Mononuclear cell (primary cell): ENCODE measurements around the gene TXNDC12. TPM values are rescaled to one million over a fixed set of nuclear protein-coding genes. Genes with fewer than 3 reads are reported as not detected.
"Not testable (repeated sequence)": the region's sequence is repeated elsewhere in the genome, so short reads cannot be mapped to it uniquely, and the experiment has no call there.

Experiments used
- H3K27me3 ChIP-seq: 2 replicates; pipeline ENCODE4 v1.6.0; 2011; ENCODE audit warnings: low read length, control low read depth; ENCODE audit not compliant: insufficient read depth
- H3K4me1 ChIP-seq: 2 replicates; pipeline ENCODE4 v1.5.1; 2011; ENCODE audit warnings: mild to moderate bottlenecking, low read length, control low read depth; ENCODE audit not compliant: insufficient read depth
- H3K4me3 ChIP-seq: 2 replicates; pipeline ENCODE4 v1.5.1; 2011; ENCODE audit warnings: mild to moderate bottlenecking, low read length, moderate library complexity
- H3K9me3 ChIP-seq: 2 replicates; pipeline ENCODE4 v1.5.1; 2011; ENCODE audit warnings: low read depth, mild to moderate bottlenecking, control low read depth, low read length
- total RNA-seq: library from RNA; depleted of rRNA; stranded (reverse); fragments of >200 nt; gene quantifications from one replicate; pipeline ENCODE4 v1.2.3, GENCODE V29; 2012

The TXNDC12 gene
- total RNA-seq: 24.7 TPM

DNA sequence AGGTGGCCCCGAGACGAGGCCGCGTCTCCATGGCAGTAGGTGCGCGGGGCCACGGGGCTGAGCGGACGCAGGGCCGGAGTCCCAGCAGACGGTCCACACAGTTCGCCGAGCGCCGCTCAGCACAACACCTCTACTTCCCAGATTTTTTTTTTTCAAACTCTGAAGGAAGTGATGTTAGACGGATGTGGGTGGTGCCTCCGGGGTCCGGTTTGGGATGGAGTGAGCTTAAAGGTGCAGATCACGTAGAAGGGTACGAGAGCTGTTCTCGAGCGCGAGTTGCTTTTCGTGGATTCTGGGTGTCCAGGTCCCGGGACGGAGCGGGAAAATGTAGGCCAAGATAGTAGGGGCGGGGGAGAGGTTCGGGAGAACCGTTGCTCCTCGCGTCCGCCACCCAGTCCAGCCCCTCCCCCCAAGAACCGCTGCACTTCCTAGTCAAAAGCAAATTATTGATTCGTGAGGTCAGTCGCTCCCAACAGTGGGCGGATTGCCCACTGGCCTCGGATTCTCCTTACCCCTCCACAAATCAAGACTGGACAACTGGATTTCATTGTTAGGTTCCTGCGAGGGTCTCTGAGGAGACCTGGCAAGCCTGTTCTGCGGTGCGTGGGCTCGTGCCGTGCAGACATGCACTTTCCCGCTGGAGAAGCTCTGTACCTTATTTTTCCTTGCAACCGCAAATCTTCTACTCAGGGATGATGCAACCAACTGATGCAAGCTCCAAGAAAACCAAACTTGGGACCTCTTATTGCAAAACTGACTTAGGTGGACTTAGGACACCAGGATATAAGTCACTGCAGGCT, at the start of gene TXNDC12:
Gene TXNDC12, minus strand, starts transcription at position 126 of the 800 bp plus-strand sequence. Its CDS starts 95 bp downstream, at position 31.
- Histone ChIP-seq H3K27me3 (no peaks in the 10 kb centered on the region), H3K4me3 (peak within 1 kb of the TSS; percentile 92), H3K9me3 (no peaks in the 10 kb centered on the region), H3K4me1 (peaks cover 29% of the 10 kb centered on the region)

DNA sequence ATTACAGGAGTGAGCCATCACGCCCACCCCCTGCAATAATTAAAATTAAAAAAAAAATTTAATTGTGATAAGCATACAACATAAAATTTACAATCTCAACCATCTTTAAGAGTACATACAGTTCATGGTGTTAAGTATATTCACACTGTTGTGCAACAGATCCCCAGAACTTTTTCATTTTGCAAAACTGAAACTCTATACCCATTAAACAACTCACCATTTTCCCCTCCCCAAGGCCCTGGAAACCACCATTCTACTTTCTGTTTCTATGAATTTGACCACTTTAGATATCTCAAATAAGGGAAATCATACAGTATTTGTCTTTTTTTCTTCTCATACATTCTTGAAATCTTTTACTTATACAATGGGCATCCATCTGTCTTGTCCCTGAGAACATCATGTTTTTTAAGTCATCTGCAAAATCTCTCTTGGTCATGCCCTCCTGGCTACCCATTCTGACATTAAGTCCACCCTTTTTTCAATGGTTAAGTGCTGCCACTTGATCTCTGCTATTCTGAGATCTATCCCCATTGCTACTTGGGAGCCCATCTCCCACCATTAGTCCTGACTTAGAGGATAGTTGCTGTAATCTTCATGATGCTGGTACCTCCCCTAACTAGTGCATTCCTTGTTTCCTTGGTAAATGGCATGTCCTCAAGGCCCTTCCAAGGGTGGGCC, 47.5 kb upstream of the TXNDC12 start:
- no peak overlapping the region for H3K4me3 ChIP-seq
- no peaks in the 10 kb centered on the region for H3K27me3 ChIP-seq
- H3K9me3 ChIP-seq: no peaks in the 10 kb centered on the region
- H3K4me1 ChIP-seq: no peaks in the 10 kb centered on the region

DNA sequence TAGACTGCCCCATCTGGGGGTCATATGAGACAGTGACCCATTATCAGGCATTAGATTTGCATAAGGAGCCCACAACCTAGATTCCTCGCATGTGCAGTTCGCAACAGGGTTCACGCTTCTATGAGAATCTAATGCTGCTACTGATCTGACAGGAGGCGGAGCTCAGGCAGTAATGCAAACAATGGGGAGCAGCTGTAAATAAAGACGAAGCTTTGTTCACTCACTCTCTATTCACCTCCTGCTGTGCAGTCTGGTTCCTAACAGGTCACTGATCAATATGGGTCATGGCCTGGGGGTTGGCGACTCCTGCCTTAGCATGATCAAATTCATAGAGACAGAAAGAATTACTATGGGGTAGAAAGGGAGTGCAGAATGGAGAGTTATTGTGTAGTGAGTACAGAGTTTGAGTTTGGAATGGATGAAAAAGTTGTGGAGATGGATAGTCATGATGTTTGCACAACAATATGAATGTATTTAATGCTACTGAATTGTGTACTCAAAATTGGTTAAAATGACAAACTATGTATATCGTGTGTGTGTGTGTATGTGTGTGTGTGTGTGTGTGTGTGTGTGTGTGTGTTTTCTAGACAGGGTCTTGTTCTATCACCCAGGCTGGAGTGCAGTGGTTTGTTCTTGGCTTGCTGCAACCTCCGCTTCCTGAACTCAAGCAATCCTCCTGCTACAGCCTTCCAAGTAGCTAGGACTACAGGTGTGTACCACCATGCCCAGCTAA, 43.3 kb upstream of the TXNDC12 start:
- H3K4me1 ChIP-seq: peaks cover 5% of the 10 kb centered on the region
- no peak overlapping the region for H3K4me3 ChIP-seq
- no peaks in the 10 kb centered on the region for H3K27me3 ChIP-seq
- no peaks in the 10 kb centered on the region for H3K9me3 ChIP-seq

DNA sequence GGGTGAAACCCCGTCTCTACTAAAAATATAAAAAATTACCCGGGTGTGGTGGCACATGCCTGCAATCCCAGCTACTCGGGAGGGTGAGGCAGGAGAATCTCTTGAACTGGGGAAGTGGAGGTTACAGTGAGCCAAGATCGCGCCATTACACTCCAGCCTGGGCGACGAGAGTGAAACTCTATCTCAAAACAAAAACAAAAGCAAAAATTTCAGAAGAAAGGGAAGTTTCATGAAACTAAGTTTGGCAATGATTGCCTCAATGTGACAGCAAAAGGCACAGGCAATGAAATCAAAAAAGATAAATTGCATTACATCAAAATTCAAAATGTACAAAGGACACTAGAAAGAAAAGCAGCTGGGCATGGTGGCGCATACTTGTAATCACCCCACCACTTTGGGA, 41.2 kb upstream of the TXNDC12 start:
- H3K4me1 ChIP-seq: peaks cover 5% of the 10 kb centered on the region
- no peaks in the 10 kb centered on the region for H3K27me3 ChIP-seq
- H3K4me3 ChIP-seq: no peak overlapping the region
- H3K9me3 ChIP-seq: no peaks in the 10 kb centered on the region

DNA sequence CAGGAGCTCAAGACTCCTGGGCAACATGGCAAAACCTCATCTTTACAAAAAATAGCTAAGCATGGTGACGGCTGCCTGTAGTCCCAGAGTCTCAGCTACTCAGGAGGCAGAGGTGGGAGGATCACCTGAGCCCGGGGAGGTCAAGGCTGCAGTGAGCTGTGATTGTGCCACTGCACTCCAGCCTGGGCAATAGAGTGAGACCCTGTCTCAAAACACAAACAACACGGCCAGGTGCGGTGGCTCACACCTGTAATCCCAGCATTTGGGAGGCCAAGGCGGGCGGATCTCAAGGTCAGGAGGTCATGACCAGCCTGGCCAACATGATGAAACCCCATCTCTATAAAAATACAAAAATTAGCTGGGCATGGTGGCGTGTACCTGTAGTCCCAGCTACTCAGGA, 39.3 kb upstream of the TXNDC12 start:
- not testable (repeated sequence) for H3K4me3 ChIP-seq, H3K4me1 ChIP-seq, H3K9me3 ChIP-seq, H3K27me3 ChIP-seq

DNA sequence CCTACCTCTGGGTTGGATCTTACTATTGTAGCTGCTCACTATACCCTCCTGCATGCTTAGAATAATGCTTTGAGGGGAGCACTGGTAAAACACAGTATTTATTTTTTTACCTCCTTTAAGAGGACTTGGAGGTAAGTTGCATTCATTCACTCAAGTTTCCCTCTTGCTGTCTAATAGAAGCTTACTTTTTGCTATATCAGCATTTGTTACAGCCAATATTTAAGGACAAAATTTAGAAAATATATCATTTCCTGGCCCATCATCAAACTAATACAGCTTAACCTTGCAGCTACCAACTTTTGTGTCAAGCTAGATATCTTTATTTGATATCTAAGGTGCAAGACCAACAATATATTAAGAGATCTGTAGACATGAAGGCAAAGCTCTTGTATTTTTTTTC, 32.9 kb upstream of the TXNDC12 start:
- H3K4me3 ChIP-seq, H3K27me3 ChIP-seq, H3K9me3 ChIP-seq, H3K4me1 ChIP-seq: not testable (repeated sequence)

DNA sequence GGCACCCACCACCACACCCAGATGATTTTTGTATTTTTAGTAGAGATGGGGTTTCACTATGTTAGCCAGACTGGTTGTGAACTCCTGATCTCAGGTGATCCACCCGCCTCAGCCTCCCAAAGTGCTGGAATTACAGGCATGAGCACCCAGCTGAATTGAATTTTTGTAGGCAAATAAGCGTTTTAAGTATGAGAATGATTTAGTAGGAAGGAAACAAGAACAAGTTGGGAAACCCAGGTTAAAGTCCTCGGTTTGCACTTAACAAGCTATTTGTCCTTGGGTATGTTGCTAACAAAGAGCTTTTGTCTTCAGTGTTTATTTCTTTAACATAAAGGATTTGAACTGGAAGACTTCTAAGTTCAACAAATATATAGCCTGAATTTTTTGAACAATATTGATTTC, 25.0 kb upstream of the TXNDC12 start:
- Histone ChIP-seq H3K27me3 (no peaks in the 10 kb centered on the region), H3K9me3 (no peaks in the 10 kb centered on the region)

DNA sequence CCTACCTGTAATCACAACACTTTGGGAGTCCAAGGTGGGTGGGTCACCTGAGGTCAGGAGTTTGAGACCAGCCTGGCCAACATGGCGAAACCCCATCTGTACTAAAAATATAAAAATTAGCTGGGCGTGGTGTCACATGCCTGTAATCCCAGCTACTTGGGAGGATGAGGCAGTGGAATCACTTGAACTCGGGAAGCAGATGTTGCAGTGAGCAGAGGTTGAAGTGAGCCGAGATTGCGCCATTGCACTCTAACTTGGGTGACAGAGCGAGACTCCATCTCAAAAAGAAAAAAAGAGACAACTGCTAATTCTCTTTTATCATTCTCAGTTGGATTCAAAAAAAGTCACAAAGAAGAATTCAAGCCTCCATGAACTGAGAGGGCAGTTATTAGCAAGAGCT, 22.3 kb upstream of the TXNDC12 start:
- H3K27me3 ChIP-seq, H3K4me3 ChIP-seq, H3K9me3 ChIP-seq, H3K4me1 ChIP-seq: not testable (repeated sequence)

More for the DNA sequence above, 25.0 kb upstream of the TXNDC12 start:
- Histone ChIP-seq H3K4me3 (no peak overlapping the region), H3K4me1 (no peaks in the 10 kb centered on the region)

DNA sequence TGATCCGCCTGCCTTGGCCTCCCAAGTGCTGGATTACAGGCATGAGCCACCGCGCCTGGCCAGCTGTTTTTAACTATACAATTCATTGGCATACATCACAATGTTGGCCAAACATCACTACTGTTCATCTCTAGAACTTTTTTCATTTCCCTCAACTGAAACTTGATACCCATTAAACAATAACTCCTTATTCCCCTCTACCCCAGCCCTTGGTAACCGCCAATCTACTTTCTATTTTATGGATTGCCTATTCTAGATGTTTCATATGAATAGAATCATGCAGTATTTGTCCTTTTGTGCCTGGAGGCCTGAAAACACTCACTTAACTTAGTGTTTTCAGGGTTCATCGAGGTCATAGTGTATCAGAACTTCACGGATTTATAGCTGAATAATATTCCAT, 17.3 kb upstream of the TXNDC12 start:
- H3K4me3 ChIP-seq: no peak overlapping the region
- no peaks in the 10 kb centered on the region for H3K9me3 ChIP-seq
- H3K27me3 ChIP-seq: no peaks in the 10 kb centered on the region
- H3K4me1 ChIP-seq: no peaks in the 10 kb centered on the region

DNA sequence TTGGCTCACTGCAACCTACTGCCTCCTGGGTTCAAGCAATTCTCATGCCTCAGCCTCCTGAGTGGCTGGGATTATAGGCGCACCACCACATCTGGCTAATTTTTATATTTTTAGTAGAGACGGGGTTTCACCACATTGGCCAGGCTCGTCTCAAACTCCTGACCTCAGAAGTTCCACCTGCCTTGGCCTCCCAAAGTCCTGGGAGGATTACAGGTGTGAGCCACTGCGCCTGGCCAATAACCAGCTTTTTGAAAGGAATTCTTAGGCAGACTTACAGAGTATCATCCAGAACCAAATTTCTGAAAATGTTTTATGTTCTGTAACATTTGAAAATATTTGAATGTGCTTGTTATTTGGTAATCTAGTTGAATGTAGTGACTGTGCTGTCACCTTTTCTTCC, 15.7 kb upstream of the TXNDC12 start:
- H3K9me3 ChIP-seq: no peaks in the 10 kb centered on the region
- H3K4me3 ChIP-seq: no peak overlapping the region
- H3K4me1 ChIP-seq: no peaks in the 10 kb centered on the region
- no peaks in the 10 kb centered on the region for H3K27me3 ChIP-seq

DNA sequence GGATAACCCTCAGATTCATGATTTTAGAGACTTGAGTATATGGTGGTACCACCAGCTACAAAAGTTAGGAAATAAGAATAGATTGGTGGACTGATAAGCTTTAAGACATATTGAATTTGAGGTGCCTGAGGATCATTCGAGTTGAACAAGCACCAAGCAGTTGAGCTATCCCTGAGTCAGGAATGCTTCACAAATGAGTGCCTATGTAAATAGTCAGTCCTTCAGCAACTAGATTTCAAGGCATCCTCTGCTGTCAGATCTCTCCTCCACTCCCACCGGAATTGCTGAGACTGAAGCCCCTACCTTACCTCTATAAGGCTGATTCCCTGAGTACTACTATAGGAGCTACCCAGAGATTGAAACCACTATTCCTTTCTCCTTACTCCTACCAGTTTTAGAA, 8.2 kb upstream of the TXNDC12 start:
- no peak overlapping the region for H3K4me3 ChIP-seq
- no peaks in the 10 kb centered on the region for H3K9me3 ChIP-seq
- no peaks in the 10 kb centered on the region for H3K4me1 ChIP-seq
- no peaks in the 10 kb centered on the region for H3K27me3 ChIP-seq

DNA sequence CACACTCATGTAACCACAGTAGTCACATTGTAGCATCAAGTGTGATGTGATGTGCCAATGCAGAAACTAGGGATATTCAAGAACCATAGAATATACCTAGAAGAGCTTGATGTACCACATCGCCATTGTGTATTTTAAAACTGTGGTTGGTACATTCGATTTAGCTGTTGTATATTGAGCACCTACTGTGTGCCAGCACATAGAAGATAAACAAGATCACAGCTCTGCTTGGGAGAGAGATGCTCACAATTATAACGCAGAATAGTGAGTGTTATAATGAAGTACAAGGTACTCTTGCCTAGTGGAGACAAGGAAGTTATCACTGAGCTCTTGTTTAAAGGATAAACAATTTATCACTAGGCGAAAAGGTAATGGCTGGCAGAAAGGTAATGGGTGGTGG, 5.8 kb upstream of the TXNDC12 start:
- Histone ChIP-seq H3K27me3 (no peaks in the 10 kb centered on the region), H3K4me3 (no peak overlapping the region), H3K4me1 (peaks cover 16% of the 10 kb centered on the region), H3K9me3 (no peaks in the 10 kb centered on the region)

DNA sequence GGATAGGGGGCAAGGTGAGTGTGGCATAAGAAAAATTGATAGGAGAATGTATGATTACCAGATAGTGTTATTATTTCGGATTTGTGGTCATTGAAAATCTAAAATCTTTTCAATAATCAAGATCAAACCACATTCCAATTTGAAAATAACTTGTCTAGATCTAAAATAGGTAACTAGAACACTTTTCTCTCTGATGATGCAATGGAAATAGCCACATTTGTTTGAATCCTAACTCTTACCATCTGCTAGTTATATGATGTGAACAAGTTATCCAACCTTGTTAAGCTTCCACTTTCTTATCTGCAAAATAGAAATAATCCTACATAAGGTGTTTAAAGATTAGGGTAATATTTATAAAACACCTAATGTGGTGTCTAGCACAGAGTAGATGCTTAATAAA, 4.9 kb upstream of the TXNDC12 start:
- H3K9me3 ChIP-seq: no peaks in the 10 kb centered on the region

DNA sequence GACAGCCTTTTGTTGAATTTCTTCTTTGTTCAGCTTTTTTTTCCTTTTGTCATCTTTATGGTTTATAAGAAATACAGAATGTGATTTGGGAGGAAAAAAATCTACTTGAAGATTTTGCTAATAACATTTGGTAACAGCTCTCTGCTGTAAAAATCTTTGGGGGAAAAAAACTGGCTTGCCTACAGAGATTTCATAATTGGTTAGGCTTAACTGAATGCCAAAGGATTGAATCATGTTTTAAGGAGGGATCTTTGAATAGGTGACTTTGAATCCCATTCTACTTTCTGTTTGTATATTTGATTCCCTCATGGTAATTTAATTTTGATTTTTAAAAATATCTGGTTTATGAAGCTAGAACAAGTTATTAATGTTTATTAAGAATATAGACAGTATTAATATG, 4.3 kb upstream of the TXNDC12 start:
- no peaks in the 10 kb centered on the region for H3K27me3 ChIP-seq
- peaks cover 21% of the 10 kb centered on the region for H3K4me1 ChIP-seq
- H3K4me3 ChIP-seq: no peak overlapping the region
- no peaks in the 10 kb centered on the region for H3K9me3 ChIP-seq

More for the DNA sequence above, 4.9 kb upstream of the TXNDC12 start:
- H3K4me1 ChIP-seq: peaks cover 16% of the 10 kb centered on the region
- no peak overlapping the region for H3K4me3 ChIP-seq
- H3K27me3 ChIP-seq: no peaks in the 10 kb centered on the region

DNA sequence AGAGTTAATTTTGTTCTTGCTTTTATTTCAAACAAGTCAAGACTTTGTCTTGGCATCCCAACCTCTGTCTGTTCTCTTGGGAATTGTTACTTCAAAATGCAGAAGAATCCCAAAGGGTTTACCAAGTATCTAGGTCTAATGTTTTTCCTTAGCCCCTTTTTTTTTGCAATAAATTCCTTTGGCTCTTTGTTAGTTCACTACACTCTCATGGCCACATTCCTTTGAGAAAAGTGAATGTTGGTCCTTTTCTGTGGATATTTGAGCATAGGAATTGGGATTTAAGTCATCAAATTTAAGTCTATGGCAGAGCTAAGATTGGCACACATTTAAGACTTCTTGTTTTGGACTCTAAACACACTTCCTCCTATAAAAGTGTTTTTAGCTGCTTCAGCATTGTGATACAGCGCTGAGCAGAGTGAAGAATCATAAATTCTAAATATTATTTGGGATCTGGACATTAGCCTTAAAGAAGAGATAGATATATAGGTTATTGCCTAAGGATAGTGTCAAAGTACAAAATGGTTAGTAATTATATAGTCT, 3.0 kb upstream of the TXNDC12 start:
- Histone ChIP-seq H3K27me3 (no peaks in the 10 kb centered on the region), H3K9me3 (no peaks in the 10 kb centered on the region), H3K4me1 (peaks cover 29% of the 10 kb centered on the region), H3K4me3 (no peak overlapping the region)
